ENCODE data around the gene FRMD3.

- TF ChIP-seq, protein P1, sequence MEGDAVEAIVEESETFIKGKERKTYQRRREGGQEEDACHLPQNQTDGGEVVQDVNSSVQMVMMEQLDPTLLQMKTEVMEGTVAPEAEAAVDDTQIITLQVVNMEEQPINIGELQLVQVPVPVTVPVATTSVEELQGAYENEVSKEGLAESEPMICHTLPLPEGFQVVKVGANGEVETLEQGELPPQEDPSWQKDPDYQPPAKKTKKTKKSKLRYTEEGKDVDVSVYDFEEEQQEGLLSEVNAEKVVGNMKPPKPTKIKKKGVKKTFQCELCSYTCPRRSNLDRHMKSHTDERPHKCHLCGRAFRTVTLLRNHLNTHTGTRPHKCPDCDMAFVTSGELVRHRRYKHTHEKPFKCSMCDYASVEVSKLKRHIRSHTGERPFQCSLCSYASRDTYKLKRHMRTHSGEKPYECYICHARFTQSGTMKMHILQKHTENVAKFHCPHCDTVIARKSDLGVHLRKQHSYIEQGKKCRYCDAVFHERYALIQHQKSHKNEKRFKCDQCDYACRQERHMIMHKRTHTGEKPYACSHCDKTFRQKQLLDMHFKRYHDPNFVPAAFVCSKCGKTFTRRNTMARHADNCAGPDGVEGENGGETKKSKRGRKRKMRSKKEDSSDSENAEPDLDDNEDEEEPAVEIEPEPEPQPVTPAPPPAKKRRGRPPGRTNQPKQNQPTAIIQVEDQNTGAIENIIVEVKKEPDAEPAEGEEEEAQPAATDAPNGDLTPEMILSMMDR (IDR thresholded peaks at IDR 0.05; ENCODE audit: extremely low read depth in 1 of 2, insufficient read depth in 1 of 2, low read depth in 1 of 2, low read length in 2 of 2), result no peak
- TF ChIP-seq MYC (IDR thresholded peaks at IDR 0.05; ENCODE audit: low read depth, low read length) (no peak), POLR2A (IDR thresholded peaks at IDR 0.05; ENCODE audit: low read depth, low read length) (no peak), MAX (IDR thresholded peaks at IDR 0.05; ENCODE audit: insufficient read depth, insufficient read length) (no peak), POLR2AphosphoS5 (IDR thresholded peaks at IDR 0.05; ENCODE audit: insufficient read depth, low read depth, low read length) (no peak), EZH2 (IDR thresholded peaks at IDR 0.05; ENCODE audit: borderline replicate concordance, low read depth, low read length, severe bottlenecking) (no peak), FOS (IDR thresholded peaks at IDR 0.05; ENCODE audit: borderline replicate concordance, insufficient read depth, low read length) (no peak)
Measured at GRCh38 chr9:83433846-83434245, 104.4 kb downstream of the FRMD3 start.

All from endothelial cell of umbilical vein (primary cell).